ENCODE data around the gene FGG. TPM values are rescaled to one million over a fixed set of nuclear protein-coding genes. Genes with fewer than 3 reads are reported as not detected.

The FGG gene
- total RNA-seq, 1 donor from 2014 or later = not detected

DNA sequence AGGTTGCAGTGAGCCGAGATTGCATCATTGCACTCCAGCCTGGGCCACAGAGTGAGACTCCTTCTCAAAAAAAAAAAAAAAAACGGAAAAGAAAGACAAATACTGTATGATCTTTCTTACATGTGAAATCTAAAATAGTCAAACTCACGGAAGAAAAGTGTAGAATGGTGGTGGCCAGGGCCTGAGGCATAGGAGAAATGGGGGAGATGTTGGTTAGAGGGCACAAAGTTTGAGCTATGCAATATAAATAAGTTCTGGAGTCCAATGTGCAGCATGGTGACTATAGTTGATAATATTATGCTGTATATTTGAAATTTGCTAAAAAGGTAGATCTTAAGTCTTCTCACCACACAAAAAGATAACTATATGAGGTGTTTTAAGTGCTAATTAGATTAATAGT lies 20.6 kb downstream of the FGG start:
- H3K27me3 Mint-ChIP-seq (ENCODE audit: unreplicated experiment) = peaks cover 14% of the 10 kb centered on the region
- no peak overlapping the region for H3K4me3 Mint-ChIP-seq (ENCODE audit: unreplicated experiment)
- TF ChIP-seq, protein P1, sequence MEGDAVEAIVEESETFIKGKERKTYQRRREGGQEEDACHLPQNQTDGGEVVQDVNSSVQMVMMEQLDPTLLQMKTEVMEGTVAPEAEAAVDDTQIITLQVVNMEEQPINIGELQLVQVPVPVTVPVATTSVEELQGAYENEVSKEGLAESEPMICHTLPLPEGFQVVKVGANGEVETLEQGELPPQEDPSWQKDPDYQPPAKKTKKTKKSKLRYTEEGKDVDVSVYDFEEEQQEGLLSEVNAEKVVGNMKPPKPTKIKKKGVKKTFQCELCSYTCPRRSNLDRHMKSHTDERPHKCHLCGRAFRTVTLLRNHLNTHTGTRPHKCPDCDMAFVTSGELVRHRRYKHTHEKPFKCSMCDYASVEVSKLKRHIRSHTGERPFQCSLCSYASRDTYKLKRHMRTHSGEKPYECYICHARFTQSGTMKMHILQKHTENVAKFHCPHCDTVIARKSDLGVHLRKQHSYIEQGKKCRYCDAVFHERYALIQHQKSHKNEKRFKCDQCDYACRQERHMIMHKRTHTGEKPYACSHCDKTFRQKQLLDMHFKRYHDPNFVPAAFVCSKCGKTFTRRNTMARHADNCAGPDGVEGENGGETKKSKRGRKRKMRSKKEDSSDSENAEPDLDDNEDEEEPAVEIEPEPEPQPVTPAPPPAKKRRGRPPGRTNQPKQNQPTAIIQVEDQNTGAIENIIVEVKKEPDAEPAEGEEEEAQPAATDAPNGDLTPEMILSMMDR (IDR thresholded peaks at IDR 0.05) = no peak
- no peaks in the 10 kb centered on the region for H3K36me3 Mint-ChIP-seq (ENCODE audit: unreplicated experiment)
- H3K4me1 Mint-ChIP-seq (ENCODE audit: unreplicated experiment) = no peaks in the 10 kb centered on the region
- no peak for DNase-seq (ENCODE audit: extremely low spot score, unreplicated experiment)
- no peaks in the 10 kb centered on the region for H3K9me3 Mint-ChIP-seq (ENCODE audit: unreplicated experiment)
- H3K27ac Mint-ChIP-seq (ENCODE audit: unreplicated experiment) = no peak overlapping the region

DNA sequence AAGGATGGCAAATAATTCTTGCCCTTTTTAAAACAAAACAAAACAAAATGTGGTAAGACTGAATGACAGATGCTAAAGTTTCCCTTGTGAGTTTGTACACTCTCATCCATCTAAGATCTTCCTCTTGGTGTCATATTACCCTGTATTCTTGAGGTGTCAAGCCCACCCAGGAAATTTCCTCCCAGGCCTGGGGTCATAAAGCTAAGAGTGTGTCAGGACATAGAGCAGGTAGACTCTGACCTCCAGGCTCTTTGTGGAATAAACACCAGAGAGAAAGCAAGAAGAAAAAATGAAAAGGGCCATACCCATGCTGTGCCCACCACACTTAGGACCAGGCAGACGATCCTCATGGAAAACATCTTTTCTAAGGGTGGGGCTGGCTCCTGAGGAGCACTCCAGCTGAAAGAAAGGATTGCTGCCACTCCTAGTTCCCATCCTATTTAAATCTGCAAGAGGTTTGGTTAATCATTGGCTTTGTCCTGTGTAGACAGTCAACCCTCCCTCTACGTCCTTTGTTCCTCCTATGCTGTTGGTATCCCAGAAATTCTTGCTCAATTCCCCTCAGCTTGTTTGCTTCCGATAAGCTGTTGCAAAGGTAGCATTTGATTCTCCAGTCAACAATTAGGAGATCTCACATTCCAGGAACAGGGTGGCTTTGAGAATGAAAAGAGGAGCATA lies 22.0 kb downstream of the FGG start, which contains the start of gene FGA:
TSS of gene FGA (minus strand) at position 414 of the 678 bp plus-strand sequence. CDS start at position 359, 55 bp downstream.
- no peak for DNase-seq (ENCODE audit: extremely low spot score, unreplicated experiment)
- H3K36me3 Mint-ChIP-seq (ENCODE audit: unreplicated experiment) = no peaks in the 10 kb centered on the region
- H3K4me1 Mint-ChIP-seq (ENCODE audit: unreplicated experiment) = no peaks in the 10 kb centered on the region
- TF ChIP-seq, protein P1 (IDR thresholded peaks at IDR 0.05) = no peak
- no peak within 1 kb of the TSS for H3K27ac Mint-ChIP-seq (ENCODE audit: unreplicated experiment)
- H3K9me3 Mint-ChIP-seq (ENCODE audit: unreplicated experiment) = no peaks in the 10 kb centered on the region
- no peak within 1 kb of the TSS for H3K4me3 Mint-ChIP-seq (ENCODE audit: unreplicated experiment)
- H3K27me3 Mint-ChIP-seq (ENCODE audit: unreplicated experiment) = peaks cover 14% of the 10 kb centered on the region

DNA sequence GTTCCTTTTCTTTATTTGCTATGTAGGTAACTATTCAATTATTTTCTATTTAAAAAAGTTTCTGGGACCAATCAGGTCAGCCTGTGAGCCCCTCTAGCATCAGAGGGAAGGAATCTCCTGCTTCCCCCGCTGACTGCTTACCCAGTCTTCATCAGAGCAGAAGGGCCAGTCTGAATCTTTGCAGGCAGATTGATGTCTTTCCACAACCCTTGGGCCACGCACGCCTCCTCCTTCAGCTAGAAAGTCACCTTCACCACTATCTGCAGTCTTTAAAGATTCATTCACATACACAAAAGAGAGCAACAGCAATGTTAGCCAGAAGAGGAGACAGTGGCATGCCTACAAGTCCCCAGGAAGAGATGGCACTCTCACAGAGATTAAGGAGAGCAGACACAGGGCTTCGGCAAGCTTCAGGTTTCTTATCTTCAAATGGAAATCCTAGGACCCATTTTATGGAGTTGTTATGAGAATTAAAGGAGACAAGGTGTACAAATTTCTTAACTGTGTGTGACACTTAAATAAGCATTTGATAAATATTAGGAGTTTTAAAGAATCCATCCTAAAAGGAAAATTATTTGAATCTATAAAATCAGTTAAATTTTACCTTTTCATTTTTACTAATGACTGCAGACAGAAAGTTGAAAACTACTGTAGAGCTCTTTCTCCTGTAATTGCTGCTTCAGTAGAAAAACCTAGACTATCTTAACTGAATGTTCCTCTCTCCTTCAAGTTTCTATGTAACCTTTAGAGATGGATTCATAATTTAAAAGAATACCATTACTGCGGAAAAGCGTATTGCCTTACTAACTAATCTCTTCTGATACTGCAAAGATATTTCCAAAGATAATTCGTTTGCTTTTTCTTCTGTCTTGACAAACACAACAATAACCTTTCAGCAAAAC lies 22.9 kb downstream of the FGG start:
- no peaks in the 10 kb centered on the region for H3K36me3 Mint-ChIP-seq (ENCODE audit: unreplicated experiment)
- H3K4me1 Mint-ChIP-seq (ENCODE audit: unreplicated experiment) = no peaks in the 10 kb centered on the region
- no peak overlapping the region for H3K27ac Mint-ChIP-seq (ENCODE audit: unreplicated experiment)
- H3K4me3 Mint-ChIP-seq (ENCODE audit: unreplicated experiment) = no peak overlapping the region
- no peak for DNase-seq (ENCODE audit: extremely low spot score, unreplicated experiment)
- TF ChIP-seq, protein P1 (IDR thresholded peaks at IDR 0.05) = no peak
- peaks cover 14% of the 10 kb centered on the region for H3K27me3 Mint-ChIP-seq (ENCODE audit: unreplicated experiment)
- no peaks in the 10 kb centered on the region for H3K9me3 Mint-ChIP-seq (ENCODE audit: unreplicated experiment)

DNA sequence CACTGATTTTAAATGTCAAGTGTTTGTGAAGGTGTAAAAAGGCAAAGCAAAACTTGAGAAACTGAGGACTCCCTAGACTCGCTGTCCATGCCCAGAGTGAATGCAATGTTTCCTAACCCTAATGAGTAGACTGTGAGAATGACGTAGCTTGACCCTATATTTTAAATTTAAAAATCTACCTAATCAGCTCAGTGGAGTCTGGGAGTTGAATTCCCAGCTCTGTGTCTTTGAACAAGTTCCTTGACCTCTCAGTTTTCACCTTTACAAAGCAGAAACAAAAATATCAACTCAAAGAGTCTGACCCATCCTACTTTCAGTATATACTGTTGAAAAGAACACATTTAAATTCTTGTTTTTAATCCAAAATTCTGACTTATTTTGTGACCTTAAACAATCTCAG lies 24.3 kb downstream of the FGG start:
- DNase-seq (ENCODE audit: extremely low spot score, unreplicated experiment) = no peak
- no peaks in the 10 kb centered on the region for H3K9me3 Mint-ChIP-seq (ENCODE audit: unreplicated experiment)
- no peaks in the 10 kb centered on the region for H3K4me1 Mint-ChIP-seq (ENCODE audit: unreplicated experiment)
- H3K36me3 Mint-ChIP-seq (ENCODE audit: unreplicated experiment) = no peaks in the 10 kb centered on the region
- H3K27me3 Mint-ChIP-seq (ENCODE audit: unreplicated experiment) = peaks cover 14% of the 10 kb centered on the region
- no peak overlapping the region for H3K27ac Mint-ChIP-seq (ENCODE audit: unreplicated experiment)
- TF ChIP-seq, protein P1 (IDR thresholded peaks at IDR 0.05) = no peak
- no peak overlapping the region for H3K4me3 Mint-ChIP-seq (ENCODE audit: unreplicated experiment)

Data from osteocyte (in vitro differentiated cells).